ENCODE results near the gene PHEX.

Gene PHEX

GRCh38 chrX:22041907-22042530 lies 9.9 kb downstream of the PHEX start:
- no peak for DNase-seq

GRCh38 chrX:22043872-22044271 lies 11.7 kb downstream of the PHEX start:
- DNase-seq, result no peak

DNA sequence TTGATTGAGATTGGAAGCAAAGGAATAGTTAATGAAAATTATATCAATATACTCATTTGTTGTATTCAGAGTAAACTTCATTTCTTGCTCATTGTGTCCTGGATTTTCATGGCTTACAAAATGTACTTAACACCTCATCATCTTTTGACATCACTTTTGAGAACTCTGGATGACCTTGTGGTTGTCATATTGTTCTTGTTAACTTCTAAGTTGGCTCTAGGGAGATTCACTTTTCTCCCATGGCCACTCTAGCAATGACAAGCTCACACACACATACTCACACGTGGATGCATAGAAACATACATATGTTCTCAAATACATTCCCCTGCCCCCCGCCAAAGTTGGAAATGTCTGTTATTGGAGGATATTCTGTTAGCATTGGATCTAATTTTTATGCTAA lies 15.3 kb downstream of the PHEX start:
- no peak for DNase-seq

DNA sequence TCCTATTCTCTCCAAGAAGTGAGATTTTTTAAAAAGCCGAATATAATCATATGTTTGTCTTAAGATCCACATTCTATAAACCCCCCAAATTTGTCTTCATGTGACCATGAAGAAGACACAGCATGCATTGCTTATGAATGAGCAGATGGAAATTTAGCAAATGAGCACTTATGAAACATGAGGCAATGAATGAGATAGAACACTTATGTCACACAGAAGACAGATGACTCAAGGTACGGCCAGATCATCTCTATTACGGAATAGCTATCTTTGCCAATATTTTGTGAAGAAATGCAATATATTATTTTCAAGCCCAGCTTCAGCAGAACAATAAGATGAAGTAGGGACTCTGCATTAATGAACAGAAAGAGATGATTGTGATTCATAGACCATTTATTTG lies 21.4 kb downstream of the PHEX start:
- no peak for DNase-seq

DNA sequence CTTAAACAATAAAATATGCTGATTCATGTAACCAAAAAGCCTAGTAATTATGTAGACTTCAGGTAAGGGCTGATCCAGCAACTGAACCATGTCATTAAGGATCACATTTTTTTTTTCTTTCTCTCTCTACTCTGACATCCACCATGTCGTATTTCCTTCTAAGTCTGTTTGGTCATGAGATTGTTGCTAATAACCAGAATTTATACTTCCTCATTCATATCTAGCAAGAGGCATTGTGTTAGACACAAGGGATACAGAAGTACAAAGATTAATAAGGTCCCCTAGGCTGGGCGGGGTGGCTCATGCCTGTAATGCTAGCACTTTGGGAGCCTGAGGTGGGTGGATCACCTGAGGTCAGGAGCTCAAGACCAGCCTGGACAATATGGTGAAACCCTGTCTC lies 24.1 kb downstream of the PHEX start:
- DNase-seq, result no peak

DNA sequence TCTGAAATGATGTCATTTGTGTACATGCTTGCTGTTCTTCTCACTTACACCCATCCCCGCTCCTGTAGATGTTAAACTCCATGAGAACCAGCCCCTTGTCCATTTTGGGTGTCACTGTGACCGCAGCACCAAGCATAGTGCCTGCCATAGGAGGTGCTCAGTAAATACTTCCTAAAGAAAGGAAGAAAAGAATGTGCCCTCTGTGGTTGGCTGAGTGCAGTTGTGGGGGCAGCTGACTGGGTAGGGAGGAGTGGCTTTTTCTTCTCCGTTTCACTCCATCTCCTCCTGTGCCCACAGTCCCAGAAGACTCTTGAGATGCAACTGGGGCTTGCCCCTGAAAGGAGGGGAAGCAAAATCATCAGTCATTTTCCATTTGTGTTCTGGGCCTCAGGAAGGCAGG lies 25.5 kb downstream of the PHEX start:
- DNase-seq, result no peak

DNA sequence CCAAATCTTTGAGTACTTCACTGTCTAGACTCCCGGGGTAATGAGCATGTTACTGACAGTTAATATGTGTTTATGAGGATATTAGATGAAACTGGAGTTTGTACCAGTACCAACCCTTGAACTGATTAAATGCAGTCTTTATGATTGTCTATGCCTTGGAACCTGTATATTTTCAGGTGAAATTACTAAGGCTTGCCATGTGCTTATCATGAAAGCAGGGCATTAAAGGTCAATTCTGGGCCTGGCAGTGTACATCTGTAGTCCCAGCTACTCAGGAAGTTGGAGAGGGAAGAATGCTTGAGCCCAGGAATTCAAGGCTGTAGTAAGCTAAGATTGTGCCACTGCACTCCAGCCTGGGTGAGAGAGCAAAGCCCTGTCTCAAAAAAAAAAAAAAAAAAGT lies 27.6 kb downstream of the PHEX start:
- DNase-seq, result no peak

- DNase-seq, result peak; percentile 63
Observed at GRCh38 chrX:22060415-22061280, 28.5 kb downstream of the PHEX start.

GRCh38 chrX:22063284-22063683 lies 31.2 kb downstream of the PHEX start:
- DNase-seq, result peak; percentile 61

DNA sequence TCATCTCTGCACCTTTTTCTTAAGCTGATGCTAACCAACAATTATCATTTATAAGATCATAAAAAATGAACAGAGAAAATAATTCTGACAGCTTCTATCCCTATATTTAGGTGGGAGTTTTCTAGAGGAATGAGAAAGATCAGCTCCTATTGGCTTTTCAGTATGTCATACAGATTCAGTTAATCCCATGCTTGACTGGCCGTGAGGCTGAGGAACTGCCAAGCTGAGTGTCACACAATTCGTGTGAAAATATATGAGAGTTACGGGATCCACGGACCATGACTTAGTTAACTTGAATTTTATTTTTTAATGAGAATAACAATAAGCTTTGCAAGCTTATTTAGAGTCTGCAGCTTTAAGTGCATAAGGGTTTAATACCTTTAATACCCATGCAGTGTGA lies 37.5 kb downstream of the PHEX start:
- no peak for DNase-seq

- no peak for DNase-seq
Observed at GRCh38 chrX:22073928-22074327, 41.8 kb downstream of the PHEX start.

DNA sequence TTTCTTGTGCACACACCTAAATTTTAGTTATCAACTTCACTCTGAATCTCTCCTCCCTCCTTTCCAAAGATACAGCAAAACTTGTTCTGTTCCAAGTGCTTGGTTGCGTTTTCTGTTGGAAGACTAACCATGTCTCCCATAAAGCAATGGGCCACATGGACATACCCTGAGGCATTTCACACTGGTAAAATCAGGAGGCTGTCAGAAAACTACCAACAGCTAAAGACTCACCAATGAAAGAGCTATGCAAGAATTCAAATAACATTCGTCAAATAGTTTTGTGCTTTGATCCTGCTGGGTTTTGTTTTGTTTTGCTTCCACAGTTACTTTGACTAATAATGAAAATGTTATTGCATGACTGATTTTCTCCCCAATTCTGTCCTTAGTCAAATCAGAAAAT lies 46.0 kb downstream of the PHEX start:
- no peak for DNase-seq

GRCh38 chrX:22081475-22082092 lies 49.5 kb downstream of the PHEX start:
- peak; percentile 81 for DNase-seq

DNA sequence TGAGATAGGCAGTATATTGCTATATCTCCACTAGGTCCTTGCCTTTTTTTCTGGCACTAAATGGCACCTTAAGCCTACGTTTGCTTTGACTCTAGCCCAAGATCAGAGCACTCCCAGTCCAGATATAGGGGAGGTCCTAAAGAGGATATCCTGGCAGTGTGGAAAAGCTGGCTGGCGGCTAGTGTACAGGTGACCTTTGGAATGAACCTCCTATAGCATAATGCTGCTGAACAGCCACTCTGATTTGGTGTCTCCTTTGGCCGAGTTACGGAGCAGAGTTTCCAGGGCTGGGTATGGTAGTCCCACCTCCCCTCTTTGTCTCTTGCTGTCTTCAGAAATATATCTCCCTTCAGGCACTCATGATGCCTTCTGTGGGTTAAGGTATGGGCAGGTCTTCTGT lies 53.9 kb downstream of the PHEX start:
- no peak for DNase-seq

- DNase-seq, result no peak
Observed at GRCh38 chrX:22087011-22087557, 55.0 kb downstream of the PHEX start.

DNA sequence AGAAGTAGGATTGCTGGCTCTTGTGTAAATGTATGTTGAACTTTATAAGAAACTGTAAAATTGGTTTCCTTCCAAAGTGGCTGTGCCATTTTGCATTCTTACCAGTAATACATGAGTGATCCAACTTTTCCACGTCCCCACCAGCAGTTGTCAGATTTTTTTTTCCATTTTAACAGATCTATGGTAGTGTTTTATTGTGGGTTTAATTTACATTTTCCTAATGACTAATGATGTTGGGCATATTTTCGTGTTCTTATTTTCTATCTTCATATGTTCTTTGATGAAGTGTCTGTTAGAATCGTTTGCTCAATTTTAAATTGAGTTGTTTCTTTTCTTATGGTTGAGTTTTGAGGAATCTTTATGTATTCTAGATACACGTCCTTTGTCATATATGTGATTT lies 56.2 kb downstream of the PHEX start:
- no peak for DNase-seq

GRCh38 chrX:22090181-22090580 lies 58.1 kb downstream of the PHEX start:
- no peak for DNase-seq

DNA sequence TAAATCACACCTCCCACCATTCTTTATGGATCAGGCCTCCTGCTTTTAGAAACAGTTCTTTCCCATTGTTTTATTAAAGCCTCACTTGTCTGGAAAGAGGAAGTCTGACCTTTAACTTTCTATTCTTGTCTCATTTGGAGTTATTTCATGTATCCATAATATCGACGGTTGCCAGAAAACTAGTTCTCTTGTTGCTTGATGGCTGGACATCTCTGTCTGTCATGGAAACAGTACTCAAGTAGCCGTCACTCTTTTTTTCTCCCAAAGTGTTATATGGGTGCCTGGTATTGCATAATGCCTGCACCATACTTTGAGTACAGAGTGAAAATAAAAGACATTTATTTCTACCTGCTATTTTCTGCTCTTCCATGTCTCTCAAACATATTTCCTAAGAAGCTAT lies 61.4 kb downstream of the PHEX start:
- DNase-seq, result no peak

DNA sequence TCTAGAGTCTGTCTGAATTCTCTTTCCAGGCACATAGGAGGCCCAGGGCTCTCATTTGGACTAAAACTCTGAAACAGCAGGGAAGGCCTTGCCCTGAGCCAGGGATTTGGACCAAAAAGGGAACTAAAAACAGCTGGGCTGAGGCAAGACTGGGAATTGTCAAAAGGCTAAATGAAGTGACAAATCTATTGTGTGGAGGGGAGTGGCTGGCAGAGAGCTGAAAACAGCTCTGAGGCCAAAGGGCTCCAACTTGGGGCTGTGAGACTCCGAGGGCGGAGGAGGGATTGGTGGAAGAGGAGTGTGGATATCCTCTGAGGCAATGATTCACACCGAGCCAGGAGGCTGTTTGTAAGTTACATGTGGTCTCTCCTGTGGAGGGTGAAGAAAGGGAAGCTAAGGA lies 63.2 kb downstream of the PHEX start:
- DNase-seq, result no peak

DNA sequence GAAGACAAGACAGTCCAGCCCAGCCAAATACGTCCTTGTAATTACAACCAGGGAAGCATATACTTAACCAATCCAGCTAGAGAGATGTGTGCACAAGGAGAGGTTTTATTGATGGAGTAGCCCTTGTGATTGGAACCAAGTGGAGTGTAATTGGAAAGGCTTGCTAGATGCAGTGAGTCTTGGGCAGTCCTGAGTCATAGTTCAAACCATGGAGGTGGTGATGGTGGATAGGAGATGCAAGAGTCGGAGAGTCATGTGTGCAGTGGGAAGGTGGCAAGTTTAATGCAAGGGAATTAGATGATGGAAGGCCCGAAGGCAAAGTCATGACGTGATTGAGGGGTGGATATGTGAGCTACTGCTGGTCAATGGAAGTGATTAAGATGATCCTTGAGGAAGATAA lies 63.7 kb downstream of the PHEX start:
- DNase-seq, result no peak

DNA sequence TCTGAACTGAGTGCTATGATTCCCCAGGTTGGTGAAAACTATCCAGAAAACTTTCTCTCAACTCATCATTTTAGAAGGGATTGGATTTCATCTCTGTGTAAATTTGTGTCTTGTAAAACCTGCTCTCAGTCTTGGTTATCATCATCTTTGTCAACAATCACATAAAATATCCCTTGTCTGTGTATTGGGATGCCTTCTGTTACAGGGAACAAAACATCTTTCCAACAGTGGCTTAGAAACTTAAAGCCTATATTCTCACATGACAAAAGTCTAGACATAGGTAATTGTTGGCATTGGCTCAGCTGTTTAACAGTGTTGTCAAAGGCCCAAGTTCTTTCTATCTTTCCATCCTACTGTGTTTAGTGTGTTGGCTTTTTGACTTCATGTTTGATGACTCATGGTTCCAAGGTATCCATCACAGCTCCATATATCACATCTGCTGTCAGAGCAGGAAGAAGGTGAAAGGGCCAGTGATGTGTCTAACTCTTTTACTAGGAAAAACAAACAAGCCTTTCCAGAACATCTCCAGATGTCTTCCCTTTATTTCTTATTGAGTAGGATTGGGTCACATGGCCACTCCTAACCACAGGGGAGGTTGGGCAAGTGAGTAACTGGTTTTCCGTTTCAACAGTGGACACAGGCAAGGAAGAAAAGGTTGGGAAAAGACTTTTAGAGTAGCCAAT lies 65.0 kb downstream of the PHEX start:
- DNase-seq, result no peak

- DNase-seq, result no peak
Observed at GRCh38 chrX:22105231-22105630, 73.1 kb downstream of the PHEX start.

DNA sequence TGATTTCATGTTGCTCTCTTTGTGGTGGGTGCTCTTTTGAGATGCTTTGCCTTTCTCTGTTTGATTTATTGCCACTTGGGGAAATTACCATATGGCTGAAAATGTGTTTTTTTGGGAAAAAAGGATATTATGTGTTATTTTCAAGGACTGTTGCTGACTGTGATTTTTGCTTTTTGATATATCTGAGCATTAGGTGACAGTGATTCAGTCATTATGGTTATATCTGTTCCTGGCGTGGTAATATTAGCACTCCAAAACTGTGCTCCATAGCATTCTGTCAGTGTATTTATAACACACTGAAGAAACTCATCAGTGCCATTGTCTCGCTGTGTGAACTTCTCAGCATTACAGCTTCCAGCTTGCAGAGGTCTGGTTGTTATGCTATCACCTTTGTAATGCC lies 73.8 kb downstream of the PHEX start:
- DNase-seq, result no peak

All from activated effector memory CD4-positive, alpha-beta T cell treated with anti-CD3 and anti-CD28 coated beads, Interleukin-2, amount 50 U/mL, for 16 hours (primary cell).